IgD-negative memory B cell (primary cell): ENCODE data around the gene PVALEF. TPM values are rescaled to one million over a fixed set of nuclear protein-coding genes. Genes with fewer than 3 reads are reported as not detected.
"Not testable (repeated sequence)": the region's sequence is repeated elsewhere in the genome, so short reads cannot be mapped to it uniquely, and the experiment has no call there.

Experiments used
- H3K27ac Mint-ChIP-seq, 3 donors: one replicate each; pipeline ENCODE4 v1.8.0; 2020 to 2022; ENCODE audit warnings: mild to moderate bottlenecking in 3 of 3, mixed read lengths in 3 of 3, moderate library complexity in 1 of 3
- H3K27me3 Mint-ChIP-seq: one replicate; pipeline ENCODE4 v1.8.0; 2021; ENCODE audit warnings: mixed read lengths
- H3K36me3 Mint-ChIP-seq: one replicate; pipeline ENCODE4 v1.8.0; 2020; ENCODE audit warnings: mild to moderate bottlenecking, mixed read lengths
- H3K4me1 Mint-ChIP-seq, 3 donors: one replicate each; pipeline ENCODE4 v1.8.0; 2020 to 2022; ENCODE audit warnings: mixed read lengths in 3 of 3, mild to moderate bottlenecking in 1 of 3
- H3K4me3 Mint-ChIP-seq, 4 donors: one replicate each; pipeline ENCODE4 v1.8.0; 2020 to 2022; ENCODE audit warnings: mild to moderate bottlenecking in 4 of 4, mixed read lengths in 4 of 4, moderate library complexity in 3 of 4
- H3K9me3 Mint-ChIP-seq, 3 donors: one replicate each; pipeline ENCODE4 v1.8.0; 2020 to 2021; ENCODE audit warnings: mixed read lengths in 3 of 3, mild to moderate bottlenecking in 1 of 3
- polyA plus RNA-seq: library from polyadenylated mRNA; unstranded; fragments of 300-500 nt; fragmentation: Illumina TruSeq; gene quantifications from one replicate; pipeline ENCODE4 v1.2.3, GENCODE V29; 2021

PVALEF gene
- polyA plus RNA-seq, 1 donor from 2014 or later, result not detected

GRCh38 chr17:81223762-81224130 is 58.4 kb downstream of the PVALEF start:
- Mint-ChIP-seq H3K9me3 (no peaks in the 10 kb centered on the region), H3K27ac (peak overlapping the region; percentile 76 to 94 (median 86)), H3K36me3 (no peaks in the 10 kb centered on the region)

GRCh38 chr17:81227630-81228029 is 62.3 kb downstream of the PVALEF start:
- H3K36me3 Mint-ChIP-seq, H3K9me3 Mint-ChIP-seq, H3K27me3 Mint-ChIP-seq: not testable (repeated sequence)
- peaks cover 24 to 29% (median 25%) of the 10 kb centered on the region in 3 donors for H3K4me1 Mint-ChIP-seq
- H3K4me3 Mint-ChIP-seq, result peak overlapping the region in 3 of 4 donors; percentile 35 to 79 (median 59)
- peak overlapping the region; percentile 69 to 91 (median 89) for H3K27ac Mint-ChIP-seq

More at GRCh38 chr17:81223762-81224130, 58.4 kb downstream of the PVALEF start:
- Mint-ChIP-seq H3K4me1 (peaks cover 18 to 24% (median 22%) of the 10 kb centered on the region in 3 donors), H3K27me3 (no peaks in the 10 kb centered on the region), H3K4me3 (peak overlapping the region; percentile 77 to 96 (median 92))

GRCh38 chr17:81228420-81228819 is 63.1 kb downstream of the PVALEF start:
- Mint-ChIP-seq H3K4me3 (peak overlapping the region in 3 of 4 donors; percentile 59 to 82 (median 79)), H3K36me3 (peaks cover 3% of the 10 kb centered on the region), H3K27ac (peak overlapping the region; percentile 69 to 91 (median 89)), H3K27me3 (no peaks in the 10 kb centered on the region), H3K4me1 (peaks cover 24 to 29% (median 24%) of the 10 kb centered on the region in 3 donors), H3K9me3 (no peaks in the 10 kb centered on the region)

- Mint-ChIP-seq H3K4me1 (peaks cover 18 to 22% (median 20%) of the 10 kb centered on the region in 3 donors), H3K4me3 (peak overlapping the region in 2 of 4 donors; percentile 59 to 79), H3K9me3 (no peaks in the 10 kb centered on the region), H3K27ac (peak overlapping the region; percentile 69 to 91 (median 80)), H3K27me3 (no peaks in the 10 kb centered on the region), H3K36me3 (peaks cover 3% of the 10 kb centered on the region)
Measured at GRCh38 chr17:81228834-81229665, 63.7 kb downstream of the PVALEF start.

- H3K4me1 Mint-ChIP-seq, result peaks cover 17 to 22% (median 19%) of the 10 kb centered on the region in 3 donors
- H3K27ac Mint-ChIP-seq, result peak overlapping the region in 2 of 3 donors; percentile 52 to 80
- no peak overlapping the region for H3K4me3 Mint-ChIP-seq
- no peaks in the 10 kb centered on the region for H3K27me3 Mint-ChIP-seq
- peaks cover 3% of the 10 kb centered on the region for H3K36me3 Mint-ChIP-seq
- no peaks in the 10 kb centered on the region for H3K9me3 Mint-ChIP-seq
Measured at GRCh38 chr17:81229666-81229920, 64.3 kb downstream of the PVALEF start.

GRCh38 chr17:81230043-81230820 is 64.9 kb downstream of the PVALEF start:
- Mint-ChIP-seq H3K27ac (peak overlapping the region; percentile 5 to 80 (median 52)), H3K36me3 (peaks cover 6% of the 10 kb centered on the region), H3K27me3 (no peaks in the 10 kb centered on the region), H3K9me3 (no peaks in the 10 kb centered on the region), H3K4me3 (peak overlapping the region in 1 of 4 donors; percentile 32), H3K4me1 (peaks cover 21 to 25% (median 22%) of the 10 kb centered on the region in 3 donors)

GRCh38 chr17:81231121-81231645 is 65.9 kb downstream of the PVALEF start:
- Mint-ChIP-seq H3K9me3 (no peaks in the 10 kb centered on the region), H3K36me3 (peaks cover 6% of the 10 kb centered on the region), H3K4me3 (no peak overlapping the region), H3K4me1 (peaks cover 17 to 25% (median 22%) of the 10 kb centered on the region in 3 donors), H3K27ac (no peak overlapping the region), H3K27me3 (no peaks in the 10 kb centered on the region)

GRCh38 chr17:81231766-81232581 is 66.7 kb downstream of the PVALEF start:
- Mint-ChIP-seq H3K9me3 (no peaks in the 10 kb centered on the region), H3K36me3 (peaks cover 6% of the 10 kb centered on the region), H3K27ac (no peak overlapping the region), H3K4me1 (peaks cover 17 to 25% (median 22%) of the 10 kb centered on the region in 3 donors), H3K27me3 (no peaks in the 10 kb centered on the region), H3K4me3 (no peak overlapping the region)

Other genes starting within 250 kb of the PVALEF start
- gene CHMP6, start 173.7 kb upstream of the PVALEF start, polyA plus RNA-seq, result 30.2 TPM
- gene BAIAP2, start 130.4 kb upstream of the PVALEF start, polyA plus RNA-seq, result 0.48 TPM
- gene AATK, start 714 bp downstream of the PVALEF start, polyA plus RNA-seq, result 0.29 TPM
- gene CEP131, start 57.5 kb downstream of the PVALEF start, polyA plus RNA-seq, result 10.8 TPM
- gene TEPSIN, start 73.5 kb downstream of the PVALEF start, polyA plus RNA-seq, result 15.3 TPM
- 91.8 TPM for gene NDUFAF8, start 73.8 kb downstream of the PVALEF start, polyA plus RNA-seq
- 84.5 TPM for gene SLC38A10, start 129.8 kb downstream of the PVALEF start, polyA plus RNA-seq
- gene BAHCC1, start 229.9 kb downstream of the PVALEF start, polyA plus RNA-seq, result not detected